HFFc6 (cell line): Measurements from ENCODE around the gene P4HA2. TPM values are rescaled to one million over a fixed set of nuclear protein-coding genes. Genes with fewer than 3 reads are reported as not detected.

Source experiments
- DNase-seq: peaks from one replicate; pipeline ENCODE4 v3.0.0-alpha.2; 2018
- H3K27ac Mint-ChIP-seq: 2 replicates; pipeline ENCODE4 v1.8.0; 2020; ENCODE audit warnings: mild to moderate bottlenecking, mixed read lengths
- H3K27me3 Mint-ChIP-seq: 2 replicates; pipeline ENCODE4 v1.8.0; 2021; ENCODE audit warnings: mild to moderate bottlenecking, moderate library complexity, mixed read lengths; ENCODE audit not compliant: insufficient read depth
- H3K36me3 Mint-ChIP-seq: 2 replicates; pipeline ENCODE4 v1.8.0; 2021; ENCODE audit warnings: low read depth, mixed read lengths
- H3K4me1 Mint-ChIP-seq: 2 replicates; pipeline ENCODE4 v1.8.0; 2020; ENCODE audit warnings: low read depth, mixed read lengths
- H3K4me3 Mint-ChIP-seq: 2 replicates; pipeline ENCODE4 v1.8.0; 2020; ENCODE audit warnings: mild to moderate bottlenecking, moderate library complexity, mixed read lengths
- H3K9me3 Mint-ChIP-seq: 2 replicates; pipeline ENCODE4 v1.8.0; 2020; ENCODE audit warnings: mild to moderate bottlenecking, mixed read lengths
- microRNA-seq: library from miRNA; unstranded; fragments of <30 nt; microRNA quantifications from one replicate; pipeline ENCODE4, GENCODE V29; 2019
- total RNA-seq, 6 experiments: library from RNA; stranded (reverse); fragmentation: NEBNext Ultra II Directional; extraction: Animal tissue kit (Norgen Biotek cat#: 25700); gene quantifications; 2 replicates in 1 of 6; 3 replicates in 5 of 6; pipeline ENCODE4 v1.2.3, GENCODE V29; 2021
- TF ChIP-seq, protein P1 (sequence below): fragments of 200-600 bp; sonication (generic); IDR thresholded peaks from 2 replicates; pipeline ENCODE4 v1.5.0; 2021; ENCODE audit warnings: antibody characterized with exemption, mild to moderate bottlenecking

The P4HA2 gene
- total RNA-seq, 6 experiments from 2014 or later = 136 to 198 (median 142) TPM

DNA sequence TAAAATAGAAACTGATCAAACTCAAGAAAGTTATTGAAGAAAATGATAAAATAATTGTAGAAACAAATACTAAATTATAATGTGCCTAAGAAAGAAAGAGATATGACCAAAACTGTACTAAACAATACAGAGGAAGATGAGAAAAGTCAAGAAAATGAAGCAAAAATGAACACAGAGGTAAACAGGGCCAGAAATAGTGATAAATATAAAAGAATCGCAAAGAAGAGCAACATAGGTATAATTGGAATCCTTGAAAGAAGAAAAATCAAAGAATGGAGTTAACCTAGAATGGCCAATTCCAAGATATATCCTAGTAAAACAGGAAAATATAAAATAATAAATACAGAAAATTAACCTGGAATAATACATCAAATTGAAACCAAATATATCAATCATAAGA, 84.5 kb downstream of the P4HA2 start:
- peaks cover 2% of the 10 kb centered on the region for H3K27me3 Mint-ChIP-seq
- H3K27ac Mint-ChIP-seq = no peak overlapping the region
- H3K4me1 Mint-ChIP-seq = peaks cover 7% of the 10 kb centered on the region
- no peak overlapping the region for H3K4me3 Mint-ChIP-seq
- DNase-seq = no peak
- TF ChIP-seq, protein P1, sequence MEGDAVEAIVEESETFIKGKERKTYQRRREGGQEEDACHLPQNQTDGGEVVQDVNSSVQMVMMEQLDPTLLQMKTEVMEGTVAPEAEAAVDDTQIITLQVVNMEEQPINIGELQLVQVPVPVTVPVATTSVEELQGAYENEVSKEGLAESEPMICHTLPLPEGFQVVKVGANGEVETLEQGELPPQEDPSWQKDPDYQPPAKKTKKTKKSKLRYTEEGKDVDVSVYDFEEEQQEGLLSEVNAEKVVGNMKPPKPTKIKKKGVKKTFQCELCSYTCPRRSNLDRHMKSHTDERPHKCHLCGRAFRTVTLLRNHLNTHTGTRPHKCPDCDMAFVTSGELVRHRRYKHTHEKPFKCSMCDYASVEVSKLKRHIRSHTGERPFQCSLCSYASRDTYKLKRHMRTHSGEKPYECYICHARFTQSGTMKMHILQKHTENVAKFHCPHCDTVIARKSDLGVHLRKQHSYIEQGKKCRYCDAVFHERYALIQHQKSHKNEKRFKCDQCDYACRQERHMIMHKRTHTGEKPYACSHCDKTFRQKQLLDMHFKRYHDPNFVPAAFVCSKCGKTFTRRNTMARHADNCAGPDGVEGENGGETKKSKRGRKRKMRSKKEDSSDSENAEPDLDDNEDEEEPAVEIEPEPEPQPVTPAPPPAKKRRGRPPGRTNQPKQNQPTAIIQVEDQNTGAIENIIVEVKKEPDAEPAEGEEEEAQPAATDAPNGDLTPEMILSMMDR = no peak
- peaks cover 16% of the 10 kb centered on the region for H3K36me3 Mint-ChIP-seq
- peaks cover 37% of the 10 kb centered on the region for H3K9me3 Mint-ChIP-seq

DNA sequence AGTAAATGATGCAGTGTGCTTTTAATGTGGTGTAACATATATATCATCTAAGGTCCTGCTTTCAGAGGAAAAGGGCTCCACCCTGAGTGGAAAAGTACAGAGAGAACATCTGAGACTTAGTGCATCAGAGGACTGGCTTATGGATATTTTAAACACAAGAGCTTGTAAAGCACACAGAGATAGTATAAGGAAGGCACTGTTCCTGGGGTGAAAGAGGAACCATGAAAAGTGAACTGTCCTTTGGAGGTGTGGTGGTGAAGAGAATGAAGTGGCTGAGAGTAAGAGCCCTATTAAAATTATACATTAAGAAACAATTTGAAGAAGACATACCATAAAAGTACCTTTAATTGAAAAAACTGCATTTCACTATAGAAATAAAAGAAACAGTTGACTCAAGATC, 85.2 kb downstream of the P4HA2 start:
- Mint-ChIP-seq H3K27me3 (peaks cover 2% of the 10 kb centered on the region), H3K9me3 (peaks cover 37% of the 10 kb centered on the region), H3K36me3 (peaks cover 16% of the 10 kb centered on the region), H3K4me3 (no peak overlapping the region), H3K27ac (no peak overlapping the region), H3K4me1 (peaks cover 12% of the 10 kb centered on the region)
- TF ChIP-seq, protein P1 = no peak
- no peak for DNase-seq

Small RNAs within 50 kb of the gene (microRNA-seq; reads per million reads assigned to microRNA genes)
- not detected for gene MIR6830

Other genes starting within 250 kb of the P4HA2 start
- not detected for gene ACSL6, start 216.2 kb downstream of the P4HA2 start, total RNA-seq
- not detected for gene IL3, start 167.2 kb downstream of the P4HA2 start, total RNA-seq
- gene CSF2, start 154.1 kb downstream of the P4HA2 start, total RNA-seq = under 1 TPM in 1 of 6 experiments, not detected in 5; 0.21 TPM
- gene PDLIM4, start 29.8 kb upstream of the P4HA2 start, total RNA-seq = 10 to 100 TPM in 4 of 6 experiments, 1 to 10 TPM in 2; 2.5 to 26.4 (median 23.7) TPM
- 10 to 100 TPM; 10.8 to 12.6 (median 11.4) TPM for gene SLC22A4, start 66.5 kb upstream of the P4HA2 start, total RNA-seq
- 1 to 10 TPM; 3.8 to 5.6 (median 4.9) TPM for gene SLC22A5, start 141.9 kb upstream of the P4HA2 start, total RNA-seq